NCI-H1105 treated with DMSO at 0.1 percent for 48 hours (cell line): ENCODE results near the gene ARL5A.

Experiments used
- DNase-seq: peaks from one replicate; lab custom pipeline; 2025; lab: John Stamatoyannopoulos, UW

ARL5A gene

DNA sequence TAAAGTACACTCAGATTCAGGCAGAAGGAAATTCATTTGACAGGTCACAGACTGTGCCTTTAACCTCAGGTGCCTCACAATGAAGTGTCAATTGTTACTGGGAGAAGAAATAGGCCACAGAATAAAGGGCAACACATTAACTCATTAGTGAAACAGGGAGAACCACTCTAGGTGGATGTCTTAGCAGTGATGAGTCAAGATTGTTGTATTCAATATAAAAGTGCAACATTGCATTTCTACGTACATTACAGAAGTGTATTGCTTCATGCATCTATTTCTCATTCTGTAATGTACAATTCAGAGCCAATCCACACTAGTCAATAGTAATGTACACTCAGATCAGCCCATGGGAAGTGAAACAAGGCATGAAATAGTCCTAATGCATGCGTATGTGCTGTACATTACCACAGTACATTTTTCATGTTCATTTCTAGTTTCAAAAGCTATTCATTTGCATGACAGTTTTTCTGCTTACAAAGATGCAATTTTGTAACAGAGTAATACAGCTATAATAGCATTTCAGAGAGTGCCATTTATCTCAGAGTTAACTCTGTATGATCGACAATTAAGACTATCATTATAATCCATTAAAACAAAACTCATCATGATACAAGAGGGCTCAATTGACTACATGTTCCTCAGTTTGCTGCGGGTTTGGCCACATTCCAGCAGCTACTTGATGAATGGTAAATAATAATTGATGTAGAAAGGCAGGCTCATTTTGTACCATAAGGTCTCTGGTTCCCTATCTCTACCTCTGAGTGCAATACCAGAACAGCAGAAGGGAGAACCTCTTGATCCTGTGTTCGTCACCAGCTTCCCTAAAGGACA, 12.2 kb upstream of the ARL5A start:
- DNase-seq: peak; percentile 95

GRCh38 chr2:151837926-151838325, 9.7 kb upstream of the ARL5A start:
- DNase-seq: no peak

DNA sequence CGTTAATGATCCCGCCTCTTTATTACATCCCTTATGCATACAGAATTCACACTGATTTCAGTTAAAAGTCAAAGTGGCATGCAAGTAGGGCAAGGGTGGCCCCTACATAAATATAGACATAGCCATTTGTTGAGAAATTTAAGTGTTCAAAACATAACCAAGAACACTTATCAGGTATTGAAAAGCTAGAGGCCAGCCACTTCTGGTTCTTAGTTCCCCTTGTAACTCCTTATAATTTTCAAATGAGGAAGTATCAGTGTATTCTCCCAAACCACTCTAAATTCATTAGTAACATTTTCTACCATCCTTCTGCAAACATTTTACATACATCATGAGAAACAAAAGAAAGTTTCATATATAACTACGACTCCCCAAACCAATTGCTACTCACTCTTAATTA, 5.8 kb upstream of the ARL5A start:
- no peak for DNase-seq

- no peak for DNase-seq
Measured at GRCh38 chr2:151830961-151831360, 2.7 kb upstream of the ARL5A start.

DNA sequence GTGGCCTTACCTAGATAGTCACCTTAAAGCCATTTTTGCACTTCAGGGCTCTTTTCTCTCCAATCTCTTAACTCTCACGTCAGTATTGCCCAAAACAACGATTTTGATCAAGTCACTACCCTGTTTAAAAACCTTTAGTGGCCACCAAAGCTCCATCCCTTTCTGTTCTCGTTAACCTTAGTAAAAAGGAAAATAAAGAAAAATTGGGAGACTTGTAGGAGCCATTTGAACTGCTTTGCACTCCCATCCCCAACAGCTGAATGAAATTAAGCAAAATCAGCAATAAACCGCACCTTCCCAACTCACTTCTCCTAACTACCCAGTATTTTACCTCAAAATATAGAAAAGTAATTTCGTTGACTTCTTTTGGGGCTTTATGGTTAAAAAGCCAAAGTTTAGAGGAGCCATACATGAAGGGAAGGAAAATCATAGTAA, 686 bp upstream of the ARL5A start:
- no peak for DNase-seq

GRCh38 chr2:151827564-151828142, 568 bp downstream of the ARL5A start:
- peak; percentile 10 for DNase-seq

GRCh38 chr2:151826737-151827157, 1.5 kb downstream of the ARL5A start:
- DNase-seq: no peak

- no peak for DNase-seq
Measured at GRCh38 chr2:151824886-151825285, 3.3 kb downstream of the ARL5A start.

DNA sequence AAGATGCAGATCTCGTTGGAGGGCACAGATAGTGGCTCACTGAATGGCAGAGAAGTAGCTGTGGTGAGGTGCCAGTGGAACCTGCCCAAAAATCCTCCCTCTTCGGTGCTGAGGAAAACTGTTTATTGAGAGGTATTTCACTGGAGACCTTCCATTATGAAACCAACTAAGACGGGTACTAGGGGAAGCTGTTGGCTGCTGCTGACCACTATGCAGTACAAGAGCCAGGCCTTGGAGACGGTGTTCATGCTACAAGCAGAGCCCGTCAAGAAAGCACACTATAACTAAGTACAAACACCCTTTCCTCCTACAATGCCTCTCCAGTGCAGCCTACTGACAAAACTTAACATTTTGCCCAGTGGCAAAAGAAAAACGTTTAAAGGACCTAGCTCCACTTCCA, 4.6 kb downstream of the ARL5A start:
- no peak for DNase-seq

DNA sequence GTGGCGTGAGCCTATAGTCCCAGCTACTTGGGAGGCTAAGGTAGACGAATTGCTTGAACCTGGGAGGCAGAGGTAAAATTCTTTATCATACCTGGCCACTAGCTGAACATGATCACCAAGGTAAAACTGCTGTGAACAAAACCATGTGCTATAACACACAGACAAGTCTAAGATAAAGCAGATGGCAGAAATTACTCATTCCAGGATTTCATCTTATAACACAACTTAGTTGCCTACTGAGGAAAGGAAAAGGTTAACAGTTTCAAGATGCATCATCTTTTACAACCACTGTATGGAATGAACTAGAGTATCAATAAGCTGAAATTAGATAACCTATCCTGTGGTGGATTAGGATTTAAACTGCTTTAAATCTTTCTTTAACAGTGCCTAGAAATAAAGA, 8.3 kb downstream of the ARL5A start:
- DNase-seq: no peak

- DNase-seq: no peak
Measured at GRCh38 chr2:151817929-151818328, 10.3 kb downstream of the ARL5A start.

DNA sequence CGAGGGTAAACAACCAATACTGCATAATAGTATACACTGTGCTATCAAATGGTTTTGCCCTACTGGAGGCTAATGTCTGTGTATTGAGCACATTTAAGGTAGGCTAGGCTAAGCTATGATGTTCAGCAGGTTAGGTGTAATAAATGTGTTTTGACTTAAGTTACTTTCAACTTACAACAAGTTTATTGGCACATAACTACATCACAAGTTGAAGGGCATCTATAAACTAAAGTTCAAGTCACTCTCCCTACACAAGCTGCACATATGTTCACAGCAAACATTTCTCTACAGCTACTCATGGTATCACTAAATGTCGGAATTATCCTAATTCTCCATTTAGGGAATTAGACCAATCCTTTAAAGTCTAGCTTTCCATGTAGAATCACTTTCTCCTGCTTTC, 11.4 kb downstream of the ARL5A start:
- DNase-seq: no peak

GRCh38 chr2:151815821-151816489, 12.3 kb downstream of the ARL5A start:
- no peak for DNase-seq

- DNase-seq: no peak
Measured at GRCh38 chr2:151810489-151810888, 17.7 kb downstream of the ARL5A start.

DNA sequence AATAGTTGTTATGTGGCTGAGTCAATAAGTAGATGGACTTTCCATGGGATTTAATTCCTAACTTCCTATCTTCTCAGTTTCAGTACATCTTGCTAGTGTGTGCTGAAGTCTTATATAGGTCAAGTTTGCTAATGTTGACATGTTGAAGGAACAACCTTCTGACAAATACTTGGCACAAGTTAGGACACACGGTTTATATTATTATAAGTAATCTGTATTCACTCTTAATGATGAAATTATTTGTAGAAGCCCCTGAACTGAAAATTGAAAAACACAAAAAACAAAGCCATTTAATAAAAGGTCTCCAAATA, 19.2 kb downstream of the ARL5A start:
- no peak for DNase-seq

GRCh38 chr2:151808258-151809072, 19.8 kb downstream of the ARL5A start:
- peak; percentile 2 for DNase-seq

- DNase-seq: no peak
Measured at GRCh38 chr2:151805961-151806360, 22.3 kb downstream of the ARL5A start.

DNA sequence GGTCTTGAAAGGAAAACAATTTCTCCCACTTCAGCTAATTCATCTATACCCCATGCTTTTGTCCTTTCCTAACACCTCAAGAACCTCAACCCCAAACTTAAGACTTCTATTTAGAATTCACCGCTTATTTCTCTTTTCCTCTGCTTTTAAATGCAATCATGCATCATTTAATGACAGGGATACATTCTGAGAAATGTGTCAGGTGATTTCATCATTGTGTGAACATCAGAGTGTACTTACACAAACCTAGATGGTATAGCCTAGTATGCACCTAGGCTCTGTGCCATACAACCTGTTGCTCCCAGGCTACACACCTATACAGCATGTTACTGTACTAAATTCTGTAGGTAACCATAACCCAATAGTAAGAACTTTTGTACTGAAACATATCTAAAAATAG, 22.9 kb downstream of the ARL5A start:
- DNase-seq: no peak

DNA sequence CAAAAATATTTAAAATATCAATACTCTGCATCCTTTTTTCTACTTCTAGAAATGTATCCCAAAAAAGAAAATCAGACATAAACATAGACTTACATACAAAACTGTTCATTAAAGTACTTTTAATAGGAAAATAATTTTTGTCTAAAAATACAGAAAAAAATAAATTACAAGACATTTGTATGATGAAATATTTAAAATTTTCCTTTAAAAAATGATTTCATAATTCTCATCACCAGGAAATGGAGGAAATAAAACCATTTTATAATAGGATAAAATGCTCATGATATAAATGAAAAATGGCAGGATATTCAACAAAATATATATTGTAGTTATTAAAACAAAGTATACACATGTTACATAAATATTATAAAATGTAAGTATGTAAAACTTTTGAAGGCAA, 24.4 kb downstream of the ARL5A start:
- no peak for DNase-seq

- DNase-seq: no peak
Measured at GRCh38 chr2:151802315-151802714, 25.9 kb downstream of the ARL5A start.

DNA sequence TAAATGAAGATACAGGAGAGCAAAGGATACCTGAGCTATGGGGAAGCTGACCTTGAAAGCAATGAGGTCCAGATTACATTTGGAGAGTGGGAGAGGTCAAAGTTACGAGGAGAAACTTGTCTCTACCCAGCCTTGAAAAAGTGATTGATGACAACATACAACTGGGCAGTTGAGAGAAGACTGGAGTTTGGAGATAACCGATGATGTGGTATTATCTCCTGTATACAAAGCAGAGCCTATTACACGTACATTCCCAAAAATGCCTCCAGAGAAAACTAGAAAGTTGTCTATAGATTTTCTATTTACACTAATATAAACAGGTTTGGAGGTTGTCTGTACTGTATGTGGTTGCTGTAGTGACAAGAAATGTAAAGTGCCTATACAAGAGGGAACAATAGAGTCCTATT, 28.3 kb downstream of the ARL5A start:
- DNase-seq: no peak

DNA sequence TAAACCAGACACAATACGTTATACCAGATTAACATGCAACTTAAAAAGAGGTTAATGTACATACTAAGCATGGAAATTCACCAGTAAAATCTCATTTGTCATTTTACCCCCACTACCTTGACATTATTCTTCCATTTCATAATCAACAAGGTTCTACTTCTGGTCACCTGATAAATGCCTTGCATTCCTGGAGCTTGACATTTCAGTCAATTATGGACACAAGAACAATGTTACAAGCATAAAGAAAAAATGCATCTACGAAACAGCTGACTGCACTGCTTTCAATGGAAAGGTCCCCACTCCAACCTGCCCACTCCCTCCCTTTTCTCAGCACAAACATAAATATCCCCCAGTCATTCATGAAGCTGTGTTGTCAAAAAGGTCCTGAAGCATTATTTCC, 31.4 kb downstream of the ARL5A start:
- DNase-seq: no peak
